Effector memory CD4-positive, alpha-beta T cell (primary cell): ENCODE results near the gene PDIA5.

Source experiments
- DNase-seq, 3 donors: peaks; one replicate each; pipeline ENCODE4 v3.0.0-alpha.2; 2020
- H3K27ac ChIP-seq: 2 replicates; pipeline ENCODE4 v1.7.0; 2013; ENCODE audit warnings: mild to moderate bottlenecking, low read length, moderate library complexity; ENCODE audit not compliant: insufficient read depth, poor library complexity, severe bottlenecking
- H3K27me3 ChIP-seq: replicated peaks from 2 replicates; pipeline ENCODE4 v1.7.0; 2013; ENCODE audit warnings: mild to moderate bottlenecking, low read length; ENCODE audit not compliant: insufficient read depth, control insufficient read depth, poor library complexity, severe bottlenecking
- H3K36me3 ChIP-seq: 2 replicates; pipeline ENCODE4 v1.7.0; 2013; ENCODE audit warnings: mild to moderate bottlenecking, low read length, moderate library complexity; ENCODE audit not compliant: control insufficient read depth, insufficient read depth
- H3K4me1 ChIP-seq: 2 replicates; pipeline ENCODE4 v1.7.0; 2013; ENCODE audit warnings: low read length, mild to moderate bottlenecking; ENCODE audit not compliant: control insufficient read depth, insufficient read depth, poor library complexity, severe bottlenecking
- H3K4me3 ChIP-seq: 2 replicates; pipeline ENCODE4 v1.7.0; 2013; ENCODE audit warnings: low read length, low read depth, mild to moderate bottlenecking; ENCODE audit not compliant: insufficient read depth, poor library complexity, severe bottlenecking
- H3K9me3 ChIP-seq: 2 replicates; pipeline ENCODE4 v1.7.0; 2013; ENCODE audit warnings: mild to moderate bottlenecking, low read length, moderate library complexity; ENCODE audit not compliant: control insufficient read depth

Gene PDIA5

GRCh38 chr3:123076496-123077418, 9.9 kb downstream of the PDIA5 start:
- Histone ChIP-seq H3K36me3 (no peaks in the 10 kb centered on the region), H3K9me3 (no peaks in the 10 kb centered on the region), H3K27ac (no peak overlapping the region), H3K4me3 (no peak overlapping the region), H3K27me3 (no peaks in the 10 kb centered on the region), H3K4me1 (no peaks in the 10 kb centered on the region)
- no peak for DNase-seq

DNA sequence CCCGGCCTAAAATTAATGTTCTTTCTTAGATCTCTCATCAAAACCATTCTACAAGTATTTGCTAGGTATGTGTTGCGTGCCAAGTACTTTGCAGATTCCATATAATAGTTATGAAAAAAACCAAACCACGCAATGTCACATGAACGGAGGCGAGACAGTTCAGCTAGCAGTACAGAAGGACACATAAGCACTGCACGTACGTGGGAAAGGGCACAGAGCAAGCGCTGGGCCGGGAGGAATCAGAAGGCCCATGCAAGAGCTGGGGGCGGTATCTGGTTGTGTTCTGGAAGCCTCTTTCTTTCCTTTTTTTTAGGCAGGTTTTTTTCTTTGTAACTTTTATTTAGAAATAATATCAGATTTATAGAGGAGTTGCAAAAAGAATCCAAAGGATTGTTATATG, 11.3 kb downstream of the PDIA5 start:
- Histone ChIP-seq H3K4me3 (no peak overlapping the region), H3K27me3 (no peaks in the 10 kb centered on the region), H3K36me3 (no peaks in the 10 kb centered on the region), H3K27ac (no peak overlapping the region), H3K9me3 (no peaks in the 10 kb centered on the region), H3K4me1 (no peaks in the 10 kb centered on the region)
- no peak for DNase-seq

DNA sequence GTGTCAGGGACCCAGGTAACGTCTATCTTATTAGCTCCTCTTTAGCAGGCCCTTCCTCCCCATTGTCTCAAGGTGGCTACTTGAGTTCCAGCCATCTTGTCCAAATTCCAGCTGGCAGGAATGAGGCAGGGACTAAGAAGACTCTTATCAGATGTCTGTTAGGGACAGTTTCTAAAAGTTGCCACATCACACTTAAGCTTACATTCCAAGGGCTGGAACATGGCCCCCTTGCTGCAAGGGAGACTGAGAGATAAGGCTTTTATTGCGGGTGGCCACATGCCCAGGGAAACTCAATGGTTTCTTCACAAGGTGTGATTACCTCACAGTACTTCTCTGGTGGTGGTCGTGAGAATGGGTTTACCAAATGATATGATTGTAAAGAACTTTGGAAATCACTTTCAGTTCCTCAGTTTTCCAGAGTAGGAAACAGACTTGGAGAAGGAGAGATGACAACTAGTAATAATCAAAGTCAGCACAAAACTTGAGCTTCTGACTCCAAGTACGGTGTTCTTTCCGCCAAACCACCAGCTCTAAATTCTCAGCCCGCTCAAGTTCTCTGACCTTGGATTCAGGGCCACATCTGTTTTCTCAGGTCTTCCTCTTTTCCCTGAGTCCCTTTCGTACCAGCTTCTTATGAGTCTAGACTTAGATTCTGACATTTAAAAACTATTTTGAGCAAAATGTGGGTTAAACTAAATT, 14.2 kb downstream of the PDIA5 start:
- H3K4me1 ChIP-seq: no peaks in the 10 kb centered on the region
- no peaks in the 10 kb centered on the region for H3K27me3 ChIP-seq
- no peak overlapping the region for H3K4me3 ChIP-seq
- H3K9me3 ChIP-seq: no peaks in the 10 kb centered on the region
- no peaks in the 10 kb centered on the region for H3K36me3 ChIP-seq
- DNase-seq: no peak
- H3K27ac ChIP-seq: no peak overlapping the region

- Histone ChIP-seq H3K4me3 (no peak overlapping the region), H3K9me3 (no peaks in the 10 kb centered on the region), H3K36me3 (no peaks in the 10 kb centered on the region), H3K4me1 (no peaks in the 10 kb centered on the region), H3K27me3 (no peaks in the 10 kb centered on the region), H3K27ac (no peak overlapping the region)
- no peak for DNase-seq
These were observed 15.0 kb downstream of the PDIA5 start for GRCh38 chr3:123081718-123082369.

DNA sequence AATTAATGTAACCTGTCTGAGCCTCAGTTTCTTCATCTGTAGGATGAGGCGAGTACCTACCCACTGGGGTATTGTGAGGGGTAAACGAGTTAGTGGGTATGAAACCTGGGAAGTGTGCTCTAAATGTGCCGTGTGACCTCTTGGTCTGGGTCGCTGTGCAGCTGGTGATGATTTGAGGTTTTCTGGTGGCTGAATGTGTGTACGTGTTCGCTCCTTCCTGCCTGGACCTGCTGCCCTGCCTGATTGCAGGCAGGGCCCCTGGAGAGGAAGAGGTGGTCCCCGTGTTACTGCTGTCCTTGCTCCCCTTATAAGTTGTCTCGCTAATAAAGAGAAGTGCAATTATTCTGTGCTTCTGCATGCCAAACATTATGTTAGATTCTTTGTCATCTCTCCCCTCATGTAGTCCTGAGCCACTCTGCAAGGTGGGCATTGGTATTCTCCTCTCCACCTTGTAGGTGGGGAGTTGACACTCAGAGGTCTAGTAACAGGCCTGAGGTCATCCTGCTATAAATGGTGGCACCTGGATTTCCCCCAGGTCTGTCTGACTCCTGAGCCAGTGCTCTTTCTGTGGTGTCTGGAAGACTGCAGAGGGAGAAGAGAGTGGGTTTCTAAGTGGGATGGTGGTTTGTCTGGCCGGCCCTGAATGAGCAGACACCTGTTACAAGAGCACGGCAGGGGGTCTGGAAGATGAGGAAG, 15.7 kb downstream of the PDIA5 start:
- Histone ChIP-seq H3K4me3 (no peak overlapping the region), H3K4me1 (no peaks in the 10 kb centered on the region), H3K27me3 (no peaks in the 10 kb centered on the region), H3K36me3 (no peaks in the 10 kb centered on the region), H3K27ac (no peak overlapping the region), H3K9me3 (no peaks in the 10 kb centered on the region)
- DNase-seq: no peak

DNA sequence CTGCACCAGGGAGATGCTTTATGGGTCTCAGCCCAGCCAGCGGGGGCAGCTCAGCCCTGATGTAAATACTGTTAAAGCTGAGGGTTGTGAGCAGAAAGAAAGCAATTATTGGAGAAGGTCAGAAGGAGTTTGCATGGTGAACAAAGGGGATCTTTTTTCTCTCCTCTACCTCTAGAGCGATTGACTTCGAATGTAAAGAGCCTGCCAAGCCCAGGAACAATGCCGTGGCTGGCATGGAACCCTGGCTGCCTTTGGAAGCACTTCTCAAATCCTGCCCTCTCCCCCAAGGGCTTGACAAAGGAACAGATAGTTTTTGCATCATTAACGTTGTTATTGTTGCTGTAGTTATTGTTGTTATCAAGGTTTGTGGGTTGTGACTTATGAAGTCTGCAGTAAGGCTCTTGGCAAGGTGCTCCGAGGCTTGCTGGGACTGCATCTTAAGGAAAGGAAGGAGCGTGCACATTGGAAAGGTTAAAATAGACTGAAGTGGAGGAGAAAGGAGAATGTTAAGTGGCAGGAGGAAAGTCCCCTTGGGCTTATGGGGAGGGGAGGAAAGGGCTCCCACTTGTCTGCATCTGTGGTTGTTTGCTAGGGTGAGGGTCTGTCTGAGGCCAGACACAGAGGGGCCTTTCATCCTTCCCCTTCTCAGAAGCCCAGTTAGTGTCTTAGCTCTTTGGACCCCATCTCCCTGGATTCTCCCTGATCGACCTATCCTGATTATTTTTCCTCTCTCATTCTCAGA, 16.7 kb downstream of the PDIA5 start:
- Histone ChIP-seq H3K4me1 (no peaks in the 10 kb centered on the region), H3K27ac (no peak overlapping the region), H3K36me3 (no peaks in the 10 kb centered on the region), H3K4me3 (no peak overlapping the region), H3K27me3 (no peaks in the 10 kb centered on the region), H3K9me3 (no peaks in the 10 kb centered on the region)
- no peak for DNase-seq

DNA sequence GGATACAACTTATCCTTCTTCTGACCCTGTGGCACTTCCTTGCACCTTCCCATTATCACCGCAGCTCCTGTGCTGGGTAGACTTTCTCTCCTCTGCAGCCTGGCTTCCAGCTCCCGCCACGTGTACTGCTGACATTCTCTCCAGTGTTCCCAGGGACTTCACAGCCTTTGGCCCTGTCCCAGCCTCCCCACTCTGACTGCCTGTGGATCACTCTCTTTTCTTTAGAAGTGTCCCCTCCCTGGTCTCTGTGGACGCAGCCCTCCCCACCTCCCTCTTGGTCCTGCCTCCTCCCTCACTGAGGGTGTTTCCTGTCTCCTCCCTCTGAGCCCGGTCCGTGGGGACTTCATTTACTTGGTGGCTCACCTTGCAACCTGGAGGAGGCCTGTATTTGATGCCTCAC, 17.4 kb downstream of the PDIA5 start:
- H3K4me1 ChIP-seq: no peaks in the 10 kb centered on the region

GRCh38 chr3:123084738-123085237, 18.0 kb downstream of the PDIA5 start:
- Histone ChIP-seq H3K27me3 (no peaks in the 10 kb centered on the region), H3K27ac (no peak overlapping the region), H3K4me1 (no peaks in the 10 kb centered on the region), H3K4me3 (no peak overlapping the region), H3K36me3 (no peaks in the 10 kb centered on the region), H3K9me3 (no peaks in the 10 kb centered on the region)
- no peak for DNase-seq

More for the DNA sequence above, 17.4 kb downstream of the PDIA5 start:
- no peaks in the 10 kb centered on the region for H3K27me3 ChIP-seq
- no peaks in the 10 kb centered on the region for H3K9me3 ChIP-seq
- H3K36me3 ChIP-seq: no peaks in the 10 kb centered on the region
- no peak overlapping the region for H3K4me3 ChIP-seq
- no peak overlapping the region for H3K27ac ChIP-seq
- DNase-seq: no peak

GRCh38 chr3:123085293-123085931, 18.6 kb downstream of the PDIA5 start:
- Histone ChIP-seq H3K4me3 (no peak overlapping the region), H3K36me3 (no peaks in the 10 kb centered on the region), H3K4me1 (no peaks in the 10 kb centered on the region), H3K27me3 (no peaks in the 10 kb centered on the region), H3K27ac (no peak overlapping the region), H3K9me3 (no peaks in the 10 kb centered on the region)
- DNase-seq: no peak
